Duodenal mucosa (tissue), 2 donors: ENCODE measurements around the gene STAC.
"Not testable (repeated sequence)": the region's sequence is repeated elsewhere in the genome, so short reads cannot be mapped to it uniquely, and the experiment has no call there.

Experiments
- H3K27ac ChIP-seq: one replicate; pipeline ENCODE4 v1.7.0; 2013; ENCODE audit warnings: low read depth, low read length
- H3K27me3 ChIP-seq, 2 donors: one replicate each; pipeline ENCODE4 v1.7.0; 2013; ENCODE audit warnings: low read length in 2 of 2, control low read depth in 1 of 2; ENCODE audit not compliant: insufficient read depth in 2 of 2, control insufficient read depth in 1 of 2
- H3K36me3 ChIP-seq, 2 donors: one replicate each; pipeline ENCODE4 v1.7.0; 2013; ENCODE audit warnings: low read length in 2 of 2, control low read depth in 1 of 2; ENCODE audit not compliant: insufficient read depth in 2 of 2, control insufficient read depth in 1 of 2
- H3K4me1 ChIP-seq, 2 donors: one replicate each; pipeline ENCODE4 v1.7.0; 2013; ENCODE audit warnings: low read length in 2 of 2, control low read depth in 1 of 2; ENCODE audit not compliant: insufficient read depth in 2 of 2, control insufficient read depth in 1 of 2
- H3K4me3 ChIP-seq, 2 donors: one replicate each; pipeline ENCODE4 v1.7.0; 2013; ENCODE audit warnings: low read length in 2 of 2, low read depth in 1 of 2
- H3K9ac ChIP-seq, 2 donors: one replicate each; pipeline ENCODE4 v1.7.0; 2013; ENCODE audit warnings: low read length in 2 of 2, low read depth in 1 of 2
- H3K9me3 ChIP-seq, 2 donors: one replicate each; pipeline ENCODE4 v1.7.0; 2013; ENCODE audit warnings: low read length in 2 of 2, control low read depth in 1 of 2; ENCODE audit not compliant: control insufficient read depth in 1 of 2

The STAC gene

GRCh38 chr3:36562945-36563344 is 182.6 kb downstream of the STAC start:
- H3K4me3 ChIP-seq, result no peak overlapping the region
- H3K9me3 ChIP-seq, result no peaks in the 10 kb centered on the region
- no peaks in the 10 kb centered on the region for H3K36me3 ChIP-seq
- H3K27ac ChIP-seq, result no peak overlapping the region
- no peaks in the 10 kb centered on the region for H3K4me1 ChIP-seq
- H3K9ac ChIP-seq, result no peak overlapping the region
- H3K27me3 ChIP-seq, result no peaks in the 10 kb centered on the region

GRCh38 chr3:36575241-36575640 is 194.9 kb downstream of the STAC start:
- Histone ChIP-seq H3K36me3 (no peaks in the 10 kb centered on the region), H3K27ac (no peak overlapping the region), H3K9ac (no peak overlapping the region), H3K4me3 (no peak overlapping the region), H3K4me1 (no peaks in the 10 kb centered on the region), H3K27me3 (no peaks in the 10 kb centered on the region), H3K9me3 (peaks cover 10 to 17% of the 10 kb centered on the region in 2 donors)

GRCh38 chr3:36578418-36578817 is 198.1 kb downstream of the STAC start:
- H3K4me3 ChIP-seq, H3K9ac ChIP-seq, H3K27ac ChIP-seq, H3K4me1 ChIP-seq, H3K27me3 ChIP-seq, H3K36me3 ChIP-seq: not testable (repeated sequence)
- H3K9me3 ChIP-seq, result peaks cover 8 to 17% of the 10 kb centered on the region in 2 donors

- H3K27ac ChIP-seq, result no peak overlapping the region
- no peak overlapping the region for H3K4me3 ChIP-seq
- no peak overlapping the region for H3K9ac ChIP-seq
- H3K9me3 ChIP-seq, result peaks cover 7 to 13% of the 10 kb centered on the region in 2 donors
- no peaks in the 10 kb centered on the region for H3K36me3 ChIP-seq
- no peaks in the 10 kb centered on the region for H3K27me3 ChIP-seq
- H3K4me1 ChIP-seq, result no peaks in the 10 kb centered on the region
Observed at GRCh38 chr3:36579746-36580145, 199.4 kb downstream of the STAC start.

GRCh38 chr3:36580716-36581115 is 200.4 kb downstream of the STAC start:
- Histone ChIP-seq H3K27ac (no peak overlapping the region), H3K4me3 (no peak overlapping the region), H3K9ac (no peak overlapping the region), H3K36me3 (no peaks in the 10 kb centered on the region), H3K4me1 (no peaks in the 10 kb centered on the region), H3K27me3 (no peaks in the 10 kb centered on the region), H3K9me3 (peaks cover 7 to 13% of the 10 kb centered on the region in 2 donors)

GRCh38 chr3:36591959-36592358 is 211.7 kb downstream of the STAC start:
- Histone ChIP-seq H3K27ac (no peak overlapping the region), H3K9ac (no peak overlapping the region), H3K4me1 (no peaks in the 10 kb centered on the region), H3K36me3 (no peaks in the 10 kb centered on the region), H3K27me3 (no peaks in the 10 kb centered on the region), H3K4me3 (no peak overlapping the region), H3K9me3 (no peaks in the 10 kb centered on the region)

- Histone ChIP-seq H3K9ac (no peak overlapping the region), H3K4me1 (no peaks in the 10 kb centered on the region), H3K36me3 (no peaks in the 10 kb centered on the region), H3K9me3 (no peaks in the 10 kb centered on the region), H3K27me3 (no peaks in the 10 kb centered on the region), H3K4me3 (no peak overlapping the region), H3K27ac (no peak overlapping the region)
Observed at GRCh38 chr3:36595511-36595910, 215.2 kb downstream of the STAC start.

- no peak overlapping the region for H3K9ac ChIP-seq
- no peaks in the 10 kb centered on the region for H3K36me3 ChIP-seq
- no peaks in the 10 kb centered on the region for H3K27me3 ChIP-seq
- no peak overlapping the region for H3K4me3 ChIP-seq
- no peaks in the 10 kb centered on the region for H3K4me1 ChIP-seq
- no peaks in the 10 kb centered on the region for H3K9me3 ChIP-seq
- no peak overlapping the region for H3K27ac ChIP-seq
Observed at GRCh38 chr3:36596419-36596818, 216.1 kb downstream of the STAC start.

- Histone ChIP-seq H3K36me3 (no peaks in the 10 kb centered on the region), H3K9me3 (no peaks in the 10 kb centered on the region), H3K27ac (no peak overlapping the region)
Observed at GRCh38 chr3:36597422-36597821, 217.1 kb downstream of the STAC start.

More at GRCh38 chr3:36597422-36597821, 217.1 kb downstream of the STAC start:
- no peaks in the 10 kb centered on the region for H3K4me1 ChIP-seq
- no peak overlapping the region for H3K9ac ChIP-seq
- H3K27me3 ChIP-seq, result no peaks in the 10 kb centered on the region
- H3K4me3 ChIP-seq, result no peak overlapping the region
